HepG2 (cell line): ENCODE results near the gene TOB1. TPM values are rescaled to one million over a fixed set of nuclear protein-coding genes. Genes with fewer than 3 reads are reported as not detected.

Experiments used
- ETV5 ChIP-seq: IDR thresholded peaks from 2 replicates; pipeline ENCODE4 v1.6.1; 2018; ENCODE audit warnings: missing biosample characterization, missing genetic modification reagents, inconsistent platforms, borderline replicate concordance
- FOXM1 ChIP-seq: sonication (generic); formaldehyde crosslinking; IDR thresholded peaks from 2 replicates; pipeline ENCODE4 v1.5.0; 2020; ENCODE audit warnings: missing genetic modification reagents
- HNF4A ChIP-seq: sonication (generic); formaldehyde crosslinking; IDR thresholded peaks from 2 replicates; pipeline ENCODE4 v1.4.0; 2020; ENCODE audit warnings: missing genetic modification reagents
- HOXA7 ChIP-seq: sonication (generic); formaldehyde crosslinking; IDR thresholded peaks from 2 replicates; pipeline ENCODE4 v1.8.1; 2022; ENCODE audit warnings: mild to moderate bottlenecking, missing genetic modification reagents, moderate library complexity
- KDM4B ChIP-seq: sonication (generic); formaldehyde crosslinking; IDR thresholded peaks from 2 replicates; pipeline ENCODE4 v1.4.0; 2020; ENCODE audit warnings: missing genetic modification reagents
- MEIS1 ChIP-seq: sonication (generic); formaldehyde crosslinking; IDR thresholded peaks from 2 replicates; pipeline ENCODE4 v1.9.0; 2021; ENCODE audit warnings: mild to moderate bottlenecking, missing genetic modification reagents, moderate library complexity, borderline replicate concordance
- PHF20 ChIP-seq: sonication (generic); formaldehyde crosslinking; IDR thresholded peaks from 2 replicates; pipeline ENCODE4 v1.5.0; 2020; ENCODE audit warnings: mild to moderate bottlenecking, missing genetic modification reagents
- POLR2AphosphoS5 ChIP-seq: IDR thresholded peaks from 2 replicates; pipeline ENCODE4 v1.6.1; 2012; ENCODE audit warnings: low read depth, low read length
- RARA ChIP-seq: IDR thresholded peaks from 2 replicates; pipeline ENCODE4 v1.6.1; 2016; ENCODE audit warnings: missing genetic modification reagents, missing compliant biosample characterization
- RBM22 ChIP-seq: fragments of 200-400 bp; formaldehyde crosslinking; optimal IDR thresholded peaks from 2 replicates; pipeline ENCODE3; 2017; ENCODE audit warnings: mild to moderate bottlenecking, low read length, moderate library complexity
- RFXANK ChIP-seq: IDR thresholded peaks from 2 replicates; pipeline ENCODE4 v1.6.1; 2016
- RNF2 ChIP-seq: fragments of 450-650 bp; conservative IDR thresholded peaks from 2 replicates; pipeline ENCODE4 v1.6.1; 2016; ENCODE audit warnings: low read depth
- STAT5B ChIP-seq: sonication (generic); formaldehyde crosslinking; IDR thresholded peaks from 2 replicates; pipeline ENCODE4 v1.4.0; 2020; ENCODE audit warnings: missing genetic modification reagents
- TBL1XR1 ChIP-seq: fragments of 150-350 bp; IDR thresholded peaks from 2 replicates; pipeline ENCODE4 v1.6.1; 2014; ENCODE audit warnings: borderline replicate concordance, low read length; ENCODE audit not compliant: partially characterized antibody
- ZMAT3 ChIP-seq: sonication (generic); formaldehyde crosslinking; conservative IDR thresholded peaks from 2 replicates; pipeline ENCODE4 v1.7.0; 2021; ENCODE audit warnings: missing genetic modification reagents
- ZMYM2 ChIP-seq: sonication (generic); formaldehyde crosslinking; IDR thresholded peaks from 2 replicates; pipeline ENCODE4 v1.8.0; 2022; ENCODE audit warnings: mild to moderate bottlenecking, missing genetic modification reagents
- ZMYM3 ChIP-seq: sonication (generic); formaldehyde crosslinking; IDR thresholded peaks from 2 replicates; pipeline ENCODE4 v1.5.1; 2020; ENCODE audit warnings: mild to moderate bottlenecking, missing genetic modification reagents
- ZNF430 ChIP-seq: sonication (generic); formaldehyde crosslinking; IDR thresholded peaks from 2 replicates; pipeline ENCODE4 v1.9.0; 2021; ENCODE audit warnings: mild to moderate bottlenecking, missing genetic modification reagents
- ZNF530 ChIP-seq: sonication (generic); formaldehyde crosslinking; IDR thresholded peaks from 2 replicates; pipeline ENCODE4 v1.5.0; 2020; ENCODE audit warnings: low read depth, mild to moderate bottlenecking, missing genetic modification reagents
- ZNF546 ChIP-seq: sonication (generic); formaldehyde crosslinking; conservative IDR thresholded peaks from 2 replicates; pipeline ENCODE4 v1.8.1; 2023; ENCODE audit warnings: mild to moderate bottlenecking, missing genetic modification reagents
- ZNF598 ChIP-seq: sonication (generic); formaldehyde crosslinking; IDR thresholded peaks from 2 replicates; pipeline ENCODE4 v1.5.1; 2020; ENCODE audit warnings: mild to moderate bottlenecking, missing genetic modification reagents, borderline replicate concordance
- ZNF75D ChIP-seq: sonication (generic); formaldehyde crosslinking; IDR thresholded peaks from 2 replicates; pipeline ENCODE4 v1.8.1; 2023; ENCODE audit warnings: missing genetic modification reagents, mild to moderate bottlenecking, borderline replicate concordance
- ZNF790 ChIP-seq: sonication (generic); formaldehyde crosslinking; IDR thresholded peaks from 2 replicates; pipeline ENCODE4 v1.8.0; 2022; ENCODE audit warnings: missing genetic modification reagents, mild to moderate bottlenecking, borderline replicate concordance
- ZSCAN29 ChIP-seq: sonication (generic); formaldehyde crosslinking; conservative IDR thresholded peaks from 2 replicates; pipeline ENCODE4 v1.4.0; 2020; ENCODE audit warnings: mild to moderate bottlenecking, missing genetic modification reagents
- polyA plus RNA-seq, 8 experiments: library from polyadenylated mRNA; depleted of rRNA in 3 of 8; stranded (reverse) in 7 of 8; unstranded in 1 of 8; fragments of >200 nt; fragmentation: Illumina TruSeq in 4 of 8; extraction: Trizol in 4 of 8; gene quantifications; 2 replicates each; pipeline versions ENCODE4 v1.2.1 to v1.2.3, GENCODE V29; 2011 to 2016; ENCODE audit warnings: low read depth in 4 of 8, missing spikeins in 1 of 8, mixed read lengths in 1 of 8; ENCODE audit not compliant: insufficient read depth in 1 of 8
- total RNA-seq, 5 experiments: library from RNA; depleted of rRNA; stranded (reverse); fragments of >200 nt; fragmentation: Illumina TruSeq; extraction: Trizol; gene quantifications; 2 replicates each; pipeline ENCODE4 v1.2.3, GENCODE V29; 2016; ENCODE audit warnings: low read depth in 1 of 5
- TF ChIP-seq, protein P1 (sequence below): sonication (generic); formaldehyde crosslinking; IDR thresholded peaks from 2 replicates; pipeline ENCODE4 v1.4.0; 2020; ENCODE audit warnings: missing genetic modification reagents
- TF ChIP-seq, protein P2 (sequence below): sonication (generic); formaldehyde crosslinking; IDR thresholded peaks from 2 replicates; pipeline ENCODE4 v1.9.0; 2021; ENCODE audit warnings: missing genetic modification reagents, mild to moderate bottlenecking, borderline replicate concordance
- TF ChIP-seq, protein P3 (sequence below), 2 experiments: fragments of 450-650 bp in 1 of 2; sonication (generic) in 1 of 2; formaldehyde crosslinking; IDR thresholded peaks; 2 replicates each; pipeline versions ENCODE4 v1.5.0 to v1.8.0; 2020 to 2022; ENCODE audit warnings: mild to moderate bottlenecking in 1 of 2, missing genetic modification reagents in 1 of 2

TOB1 gene
- total and polyA plus RNA-seq, 2 of the 13 experiments (the other 11 are each of a cell fraction or from before 2014, with no cell fraction given): 21.9 to 57.7 TPM

DNA sequence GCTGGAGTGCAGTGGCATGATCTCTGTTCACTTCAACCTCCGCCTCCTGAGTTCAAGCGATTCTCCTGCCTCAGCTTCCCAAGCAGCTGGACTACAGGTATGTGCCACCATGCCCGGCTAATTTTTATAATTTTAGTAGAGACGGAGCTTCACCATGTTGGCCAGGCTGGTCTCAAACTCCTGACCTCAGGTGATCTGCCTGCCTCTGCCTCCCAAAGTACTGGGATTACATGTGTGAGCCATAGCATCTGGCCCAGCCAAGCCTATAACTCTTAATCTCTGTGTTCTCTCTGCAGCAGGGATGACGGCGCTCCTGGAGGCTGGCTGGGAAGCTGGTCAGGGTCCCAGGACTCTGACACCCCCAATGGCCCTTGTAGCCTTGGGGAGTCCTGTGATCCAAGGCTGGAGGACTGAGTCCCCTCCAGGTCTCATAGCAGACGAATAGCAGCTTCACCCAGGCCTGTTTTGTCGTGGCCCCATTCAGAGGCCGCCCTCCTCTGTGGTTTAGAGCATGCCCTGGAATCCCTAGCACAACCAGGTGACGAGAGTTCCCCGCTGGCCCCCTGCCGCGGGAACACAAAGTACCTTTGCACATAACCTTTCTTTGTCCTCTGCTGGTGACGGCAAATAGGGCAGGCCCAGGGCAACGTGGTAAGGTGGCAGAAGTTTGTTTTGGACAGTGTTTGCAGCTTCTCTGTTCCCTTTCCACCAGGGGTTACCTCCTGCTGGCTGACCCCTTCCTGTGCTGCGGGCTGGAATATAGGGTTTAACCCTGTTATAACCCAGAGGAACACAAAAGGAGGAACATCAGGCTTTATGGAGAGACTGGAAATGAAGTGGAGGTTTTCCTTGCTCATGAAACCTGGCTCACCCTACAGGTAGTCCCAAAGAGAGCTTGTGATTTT lies 43.0 kb upstream of the TOB1 start (continued):
- TF ChIP-seq, protein P1, sequence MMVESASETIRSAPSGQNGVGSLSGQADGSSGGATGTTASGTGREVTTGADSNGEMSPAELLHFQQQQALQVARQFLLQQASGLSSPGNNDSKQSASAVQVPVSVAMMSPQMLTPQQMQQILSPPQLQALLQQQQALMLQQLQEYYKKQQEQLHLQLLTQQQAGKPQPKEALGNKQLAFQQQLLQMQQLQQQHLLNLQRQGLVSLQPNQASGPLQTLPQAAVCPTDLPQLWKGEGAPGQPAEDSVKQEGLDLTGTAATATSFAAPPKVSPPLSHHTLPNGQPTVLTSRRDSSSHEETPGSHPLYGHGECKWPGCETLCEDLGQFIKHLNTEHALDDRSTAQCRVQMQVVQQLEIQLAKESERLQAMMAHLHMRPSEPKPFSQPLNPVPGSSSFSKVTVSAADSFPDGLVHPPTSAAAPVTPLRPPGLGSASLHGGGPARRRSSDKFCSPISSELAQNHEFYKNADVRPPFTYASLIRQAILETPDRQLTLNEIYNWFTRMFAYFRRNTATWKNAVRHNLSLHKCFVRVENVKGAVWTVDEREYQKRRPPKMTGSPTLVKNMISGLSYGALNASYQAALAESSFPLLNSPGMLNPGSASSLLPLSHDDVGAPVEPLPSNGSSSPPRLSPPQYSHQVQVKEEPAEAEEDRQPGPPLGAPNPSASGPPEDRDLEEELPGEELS (CRISPR knock-in tag): peak; percentile 79
- TF ChIP-seq ZMYM2 (CRISPR knock-in tag) (peak; percentile 74; the same call in 1 of the 2 replicates), ZNF790 (CRISPR knock-in tag) (no peak; the same call in 1 of the 2 replicates), RARA (CRISPR knock-in tag) (peak; percentile 90), FOXM1 (CRISPR knock-in tag) (no peak), RFXANK (CRISPR knock-in tag) (no peak; the same call in 1 of the 2 replicates), ZMAT3 (CRISPR knock-in tag) (peak; percentile 12; the same call in 1 of the 2 replicates), TBL1XR1 (no peak), ZNF546 (CRISPR knock-in tag) (no peak), ZNF530 (CRISPR knock-in tag) (no peak), STAT5B (no peak), ETV5 (CRISPR knock-in tag) (peak; percentile 69; the same call in 1 of the 2 replicates), HNF4A (CRISPR knock-in tag) (peak; percentile 87), HOXA7 (CRISPR knock-in tag) (no peak), KDM4B (CRISPR knock-in tag) (no peak), POLR2AphosphoS5 (peak; percentile 75), ZMYM3 (CRISPR knock-in tag) (peak; percentile 89), ZNF430 (peak; percentile 76; the same call in 1 of the 2 replicates), ZNF75D (no peak), MEIS1 (peak; percentile 44; the same call in 1 of the 2 replicates), ZSCAN29 (CRISPR knock-in tag) (peak; percentile 80), RNF2 (0 out of 2 replicates have a peak, but pooled peaks have one; percentile 56), PHF20 (CRISPR knock-in tag) (no peak), ZNF598 (CRISPR knock-in tag) (peak; percentile 71; the same call in 1 of the 2 replicates), RBM22 (no peak)
- TF ChIP-seq, protein P2, sequence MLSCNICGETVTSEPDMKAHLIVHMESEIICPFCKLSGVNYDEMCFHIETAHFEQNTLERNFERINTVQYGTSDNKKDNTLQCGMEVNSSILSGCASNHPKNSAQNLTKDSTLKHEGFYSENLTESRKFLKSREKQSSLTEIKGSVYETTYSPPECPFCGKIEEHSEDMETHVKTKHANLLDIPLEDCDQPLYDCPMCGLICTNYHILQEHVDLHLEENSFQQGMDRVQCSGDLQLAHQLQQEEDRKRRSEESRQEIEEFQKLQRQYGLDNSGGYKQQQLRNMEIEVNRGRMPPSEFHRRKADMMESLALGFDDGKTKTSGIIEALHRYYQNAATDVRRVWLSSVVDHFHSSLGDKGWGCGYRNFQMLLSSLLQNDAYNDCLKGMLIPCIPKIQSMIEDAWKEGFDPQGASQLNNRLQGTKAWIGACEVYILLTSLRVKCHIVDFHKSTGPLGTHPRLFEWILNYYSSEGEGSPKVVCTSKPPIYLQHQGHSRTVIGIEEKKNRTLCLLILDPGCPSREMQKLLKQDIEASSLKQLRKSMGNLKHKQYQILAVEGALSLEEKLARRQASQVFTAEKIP (CRISPR knock-in tag): no peak
- TF ChIP-seq, protein P3, sequence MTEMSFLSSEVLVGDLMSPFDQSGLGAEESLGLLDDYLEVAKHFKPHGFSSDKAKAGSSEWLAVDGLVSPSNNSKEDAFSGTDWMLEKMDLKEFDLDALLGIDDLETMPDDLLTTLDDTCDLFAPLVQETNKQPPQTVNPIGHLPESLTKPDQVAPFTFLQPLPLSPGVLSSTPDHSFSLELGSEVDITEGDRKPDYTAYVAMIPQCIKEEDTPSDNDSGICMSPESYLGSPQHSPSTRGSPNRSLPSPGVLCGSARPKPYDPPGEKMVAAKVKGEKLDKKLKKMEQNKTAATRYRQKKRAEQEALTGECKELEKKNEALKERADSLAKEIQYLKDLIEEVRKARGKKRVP (CRISPR knock-in tag; IDR thresholded peaks at IDR 0.05): no peak
